Neural cell (in vitro differentiated cells): ENCODE data around the gene VCP.

Experiments used
- EP300 ChIP-seq: fragments of 450-650 bp; conservative IDR thresholded peaks from 2 replicates; pipeline ENCODE4 v1.6.1; 2014; ENCODE audit warnings: antibody characterized with exemption, mild to moderate bottlenecking, moderate library complexity; ENCODE audit not compliant: poor library complexity, severe bottlenecking
- POLR2AphosphoS5 ChIP-seq: IDR thresholded peaks from 2 replicates; pipeline ENCODE4 v1.6.1; 2012
- REST ChIP-seq: IDR thresholded peaks from 2 replicates; pipeline ENCODE4 v1.6.1; 2012; ENCODE audit warnings: borderline replicate concordance
- TAF1 ChIP-seq: IDR thresholded peaks from 2 replicates; pipeline ENCODE4 v1.6.1; 2012; ENCODE audit warnings: low read depth
- TF ChIP-seq, protein P1 (sequence below): fragments of 450-650 bp; IDR thresholded peaks from 2 replicates; pipeline ENCODE4 v1.5.1; 2014; ENCODE audit warnings: antibody characterized with exemption, mild to moderate bottlenecking, moderate library complexity; ENCODE audit not compliant: poor library complexity, severe bottlenecking

- TF ChIP-seq EP300, result no peak
- TF ChIP-seq, protein P1, sequence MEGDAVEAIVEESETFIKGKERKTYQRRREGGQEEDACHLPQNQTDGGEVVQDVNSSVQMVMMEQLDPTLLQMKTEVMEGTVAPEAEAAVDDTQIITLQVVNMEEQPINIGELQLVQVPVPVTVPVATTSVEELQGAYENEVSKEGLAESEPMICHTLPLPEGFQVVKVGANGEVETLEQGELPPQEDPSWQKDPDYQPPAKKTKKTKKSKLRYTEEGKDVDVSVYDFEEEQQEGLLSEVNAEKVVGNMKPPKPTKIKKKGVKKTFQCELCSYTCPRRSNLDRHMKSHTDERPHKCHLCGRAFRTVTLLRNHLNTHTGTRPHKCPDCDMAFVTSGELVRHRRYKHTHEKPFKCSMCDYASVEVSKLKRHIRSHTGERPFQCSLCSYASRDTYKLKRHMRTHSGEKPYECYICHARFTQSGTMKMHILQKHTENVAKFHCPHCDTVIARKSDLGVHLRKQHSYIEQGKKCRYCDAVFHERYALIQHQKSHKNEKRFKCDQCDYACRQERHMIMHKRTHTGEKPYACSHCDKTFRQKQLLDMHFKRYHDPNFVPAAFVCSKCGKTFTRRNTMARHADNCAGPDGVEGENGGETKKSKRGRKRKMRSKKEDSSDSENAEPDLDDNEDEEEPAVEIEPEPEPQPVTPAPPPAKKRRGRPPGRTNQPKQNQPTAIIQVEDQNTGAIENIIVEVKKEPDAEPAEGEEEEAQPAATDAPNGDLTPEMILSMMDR, result no peak
- TF ChIP-seq POLR2AphosphoS5, result no peak
- TF ChIP-seq TAF1, result no peak
- TF ChIP-seq REST, result no peak
Measured at GRCh38 chr9:35116539-35116897, 44.1 kb upstream of the VCP start.
